NCI-H128 (cell line): Measurements from ENCODE around the gene HAPLN2.
"Not testable (repeated sequence)": the region's sequence is repeated elsewhere in the genome, so short reads cannot be mapped to it uniquely, and the experiment has no call there.

Source experiments
- DNase-seq: peaks from one replicate; lab custom pipeline; 2025; ENCODE audit not compliant: unreplicated experiment; lab: John Stamatoyannopoulos, UW

The HAPLN2 gene

GRCh38 chr1:156616463-156616862 is 2.8 kb upstream of the HAPLN2 start:
- DNase-seq, result no peak

DNA sequence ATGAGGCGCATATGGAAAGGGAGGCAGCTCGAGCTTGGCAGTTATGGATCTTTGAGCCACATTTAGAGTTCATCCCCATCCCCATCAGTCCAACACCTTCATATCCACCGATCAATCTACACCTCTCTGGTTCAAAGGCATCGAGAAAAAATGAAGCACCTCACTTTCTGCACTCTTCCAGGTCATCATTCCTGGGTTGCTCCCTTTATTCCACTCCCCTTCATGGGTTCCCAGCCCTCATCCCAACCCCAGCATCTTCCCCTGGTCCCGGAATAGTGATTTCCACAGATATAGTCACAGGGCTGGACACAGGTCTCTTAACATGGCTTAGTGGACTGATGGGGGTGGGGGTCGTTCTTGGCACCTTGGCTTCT is 354 bp downstream of the HAPLN2 start:
- no peak for DNase-seq

GRCh38 chr1:156622581-156623297 is 3.5 kb downstream of the HAPLN2 start:
- no peak for DNase-seq

- DNase-seq, result peak; percentile 34
Observed at GRCh38 chr1:156623946-156624813, 5.0 kb downstream of the HAPLN2 start.

GRCh38 chr1:156624814-156625435 is 5.7 kb downstream of the HAPLN2 start:
- DNase-seq, result no peak

DNA sequence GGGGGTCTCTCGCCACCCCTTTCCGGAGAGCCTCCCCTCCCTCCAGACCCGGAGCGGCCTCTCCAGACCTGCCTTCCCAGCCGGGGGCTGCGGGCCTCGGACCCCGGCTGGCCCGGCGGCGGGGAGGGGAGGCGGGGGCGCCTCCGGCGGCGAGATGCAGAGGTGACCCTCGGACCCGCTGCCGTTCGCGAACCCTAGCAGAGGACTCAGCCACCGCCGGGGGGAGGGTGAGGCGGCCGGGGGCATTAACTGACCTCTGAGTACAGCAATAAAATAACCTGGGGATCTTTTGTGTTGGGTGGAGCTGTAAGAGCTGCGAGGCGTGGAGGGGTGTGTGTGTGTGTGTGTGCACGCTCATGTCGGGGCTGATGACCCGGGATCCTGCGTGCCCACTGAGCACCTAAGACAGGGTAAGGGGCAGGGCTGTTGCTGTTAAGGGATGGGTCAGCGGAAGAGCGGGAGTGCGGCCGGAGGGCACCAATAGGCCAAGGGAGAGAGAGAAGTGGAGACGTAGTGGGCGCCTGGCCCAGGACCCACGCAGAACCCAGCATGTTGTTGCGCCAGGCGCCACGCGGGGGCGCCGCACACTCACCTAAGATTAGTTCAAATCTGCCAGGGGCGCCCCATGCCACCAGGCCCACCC is 6.3 kb downstream of the HAPLN2 start:
- peak; percentile 63 for DNase-seq

DNA sequence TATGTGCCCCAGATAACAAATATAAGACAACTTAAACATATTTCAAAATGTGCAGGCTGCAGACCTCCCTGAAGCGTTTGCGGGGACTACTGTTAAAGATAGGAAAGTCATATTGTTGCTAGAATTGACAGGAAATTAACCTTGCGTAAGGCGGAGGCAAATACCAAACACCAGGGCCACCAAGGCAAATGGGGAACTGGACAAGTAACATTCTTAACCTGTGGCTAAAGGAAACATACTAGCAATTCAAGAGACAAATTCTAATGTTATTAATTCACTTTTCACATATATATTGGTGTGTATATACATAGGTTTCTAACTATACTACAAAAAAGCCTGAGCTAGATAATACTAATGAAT is 6.8 kb downstream of the HAPLN2 start:
- DNase-seq, result no peak

DNA sequence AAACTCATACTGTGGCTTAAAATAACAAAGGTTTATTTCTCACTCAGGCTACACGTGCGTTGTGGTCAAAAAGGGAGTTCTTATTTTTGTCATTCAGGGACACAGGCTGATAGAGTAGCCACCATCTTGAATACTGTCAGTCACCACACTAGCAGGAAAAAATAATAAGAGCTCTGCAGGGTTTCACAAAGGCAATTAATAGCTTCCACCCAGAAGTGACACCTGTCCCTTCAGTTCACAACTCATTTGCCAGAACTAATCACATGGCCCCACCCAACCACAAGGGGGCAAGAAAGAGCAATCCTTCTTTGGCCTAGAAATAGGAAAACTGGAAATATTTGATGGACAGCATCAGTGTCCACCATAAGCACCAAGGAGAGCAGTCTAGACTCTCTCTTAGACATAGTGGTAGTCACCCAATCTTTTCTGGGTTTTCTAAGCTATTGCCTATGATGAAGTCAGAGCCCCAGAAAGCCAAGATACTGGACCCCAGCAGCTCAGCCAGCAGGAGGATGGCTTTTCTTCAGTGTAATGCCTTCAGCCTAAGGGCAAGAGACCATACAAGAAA is 8.2 kb downstream of the HAPLN2 start:
- peak; percentile 23 for DNase-seq

- DNase-seq, result no peak
Observed at GRCh38 chr1:156629823-156630449, 10.7 kb downstream of the HAPLN2 start.

DNA sequence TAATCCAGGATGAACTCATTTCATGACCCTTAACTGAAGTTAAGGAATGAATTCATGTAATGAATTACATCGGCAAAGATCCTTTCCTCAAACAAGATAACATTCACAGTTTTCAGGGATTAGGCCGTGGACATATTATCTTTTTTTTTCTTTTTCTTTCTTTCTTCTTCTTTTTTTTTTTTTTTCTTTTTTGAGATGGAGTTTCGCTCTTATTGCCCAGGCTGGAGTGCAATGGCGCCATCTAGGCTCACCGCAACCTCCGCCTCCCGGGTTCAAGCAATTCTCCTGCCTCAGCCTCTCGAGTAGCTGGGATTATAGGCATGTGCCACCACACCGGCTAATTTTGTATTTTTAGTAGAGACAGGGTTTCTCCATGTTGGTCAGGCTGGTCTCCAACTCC is 11.9 kb downstream of the HAPLN2 start:
- not testable (repeated sequence) for DNase-seq

- no peak for DNase-seq
Observed at GRCh38 chr1:156632355-156632754, 13.1 kb downstream of the HAPLN2 start.

GRCh38 chr1:156638189-156638985 is 19.2 kb downstream of the HAPLN2 start:
- no peak for DNase-seq

DNA sequence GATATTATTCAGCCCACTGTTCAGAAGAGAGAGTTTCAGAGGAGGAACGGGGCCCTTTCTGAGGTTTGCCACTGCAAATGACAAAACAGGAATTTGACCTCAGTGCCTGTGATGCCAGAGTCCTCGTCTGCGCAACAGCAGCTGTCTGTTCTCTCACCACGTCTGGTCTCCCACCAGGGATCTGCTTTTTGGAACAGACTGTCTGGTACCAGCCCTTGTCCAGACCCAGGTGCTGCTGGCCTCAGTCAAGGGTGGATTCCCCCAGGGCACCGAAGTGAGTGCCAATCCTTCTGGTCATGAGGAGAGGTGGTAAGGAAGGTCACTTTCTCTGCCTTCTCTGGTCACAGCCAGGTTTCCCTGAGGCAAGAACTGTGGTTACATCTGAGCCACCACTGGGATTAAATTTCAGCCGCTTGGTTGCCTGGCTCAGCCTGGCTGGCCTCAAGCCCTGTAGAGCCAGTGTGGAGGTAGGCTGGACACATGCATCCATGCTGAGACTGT is 20.4 kb downstream of the HAPLN2 start:
- DNase-seq, result no peak

DNA sequence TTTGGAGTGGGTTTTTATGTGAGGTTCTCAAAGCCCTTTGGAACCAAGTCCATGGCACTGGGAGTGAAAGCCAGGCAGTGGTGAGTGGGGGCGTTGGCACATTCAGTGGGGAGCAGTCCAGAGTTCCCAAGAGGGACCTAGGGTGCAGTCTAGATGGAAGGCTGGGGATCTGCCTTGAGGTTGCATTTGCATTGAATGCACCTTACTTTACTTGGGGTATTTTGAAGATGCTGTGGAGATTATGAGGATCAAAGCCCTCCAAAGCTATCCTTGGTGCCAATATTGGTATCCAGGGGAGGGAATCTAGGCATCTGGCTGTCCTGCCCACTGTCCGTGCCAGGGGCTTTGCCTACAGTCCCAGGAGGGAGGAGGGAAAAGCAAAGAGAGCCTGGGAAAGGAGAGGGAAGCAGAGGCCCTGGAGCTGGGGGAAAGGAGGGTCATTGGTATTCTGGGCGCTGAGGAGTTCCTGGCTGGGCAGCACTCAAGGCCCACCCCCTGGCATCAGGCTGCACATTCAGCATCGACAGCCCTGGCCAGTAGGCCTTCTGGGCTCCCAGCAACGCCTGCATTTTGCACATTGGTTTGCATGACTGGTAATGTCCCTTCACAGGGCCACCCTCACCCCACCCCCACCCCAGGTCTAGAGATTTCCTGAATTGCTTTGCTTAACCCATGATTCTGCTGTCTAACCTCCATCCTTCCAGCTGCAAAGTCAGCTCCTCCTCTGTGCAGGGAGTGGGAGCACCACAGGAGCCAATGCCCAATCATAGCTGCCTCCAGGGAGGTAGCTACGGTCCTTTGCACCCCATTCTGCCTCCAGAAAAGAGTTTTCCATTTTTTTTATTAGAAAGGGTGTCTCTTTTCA is 21.9 kb downstream of the HAPLN2 start:
- DNase-seq, result no peak

DNA sequence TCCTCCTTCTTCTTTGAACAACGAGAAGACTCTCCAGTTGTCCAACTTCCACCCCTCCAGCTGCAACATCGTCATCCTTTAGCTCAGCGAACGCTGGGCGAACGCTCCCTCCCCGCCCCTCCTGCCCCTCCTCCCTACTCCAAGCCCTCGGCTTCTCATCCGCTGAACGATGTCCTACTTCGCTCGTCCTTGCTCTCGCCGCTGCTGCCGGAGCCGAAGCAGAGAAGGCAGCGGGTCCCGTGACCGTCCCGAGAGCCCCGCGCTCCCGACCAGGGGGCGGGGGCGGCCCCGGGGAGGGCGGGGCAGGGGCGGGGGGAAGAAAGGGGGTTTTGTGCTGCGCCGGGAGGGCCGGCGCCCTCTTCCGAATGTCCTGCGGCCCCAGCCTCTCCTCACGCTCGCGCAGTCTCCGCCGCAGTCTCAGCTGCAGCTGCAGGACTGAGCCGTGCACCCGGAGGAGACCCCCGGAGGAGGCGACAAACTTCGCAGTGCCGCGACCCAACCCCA is 22.6 kb downstream of the HAPLN2 start, which contains the start of gene BCAN:
TSS of gene BCAN (plus strand) at position 357 of the 504 bp plus-strand sequence. CDS start 3,938 bp downstream, outside the sequence.
- DNase-seq, result no peak

DNA sequence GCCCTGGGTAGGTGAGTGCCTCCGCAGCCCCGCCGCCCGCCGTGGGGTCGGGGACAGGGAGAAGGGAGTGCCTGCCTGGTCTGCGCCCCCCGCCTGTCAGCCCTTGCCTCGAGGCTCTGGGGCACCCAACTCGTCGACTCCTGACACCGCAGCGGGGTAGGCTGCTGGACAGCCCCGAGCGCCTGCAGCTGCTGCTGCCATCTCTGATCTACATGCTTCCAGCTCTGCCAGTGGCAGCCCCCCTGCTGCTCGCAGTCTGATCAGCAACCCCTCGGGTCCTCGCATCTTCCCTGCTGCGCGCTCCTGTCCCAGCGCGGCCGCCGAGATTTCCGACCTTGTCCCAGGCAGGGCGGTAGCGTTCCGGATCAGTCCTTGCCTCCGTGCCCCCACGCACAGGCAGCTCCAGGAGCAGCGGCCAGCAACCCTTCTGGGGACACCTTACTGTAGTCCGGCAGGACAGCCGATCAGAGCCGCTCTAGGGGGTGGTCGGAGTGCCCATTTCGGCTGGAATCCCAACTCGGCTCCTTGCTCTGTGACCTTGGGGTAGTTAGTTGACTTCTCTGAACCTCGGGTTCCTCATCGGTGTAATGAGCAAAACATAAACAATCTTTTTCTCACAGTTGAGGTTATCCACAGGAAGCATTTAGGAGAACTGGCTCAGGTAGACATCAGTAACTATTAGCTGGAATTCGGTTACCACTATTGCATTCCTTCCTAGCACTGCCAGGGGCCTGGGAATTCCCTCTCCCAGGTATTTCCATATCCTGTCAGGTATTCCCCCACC is 23.2 kb downstream of the HAPLN2 start:
- no peak for DNase-seq

- no peak for DNase-seq
Observed at GRCh38 chr1:156643049-156643777, 24.0 kb downstream of the HAPLN2 start.
